Heart left ventricle (tissue), 13 donors: ENCODE data around the gene HOXD12.

Source experiments
- CTCF ChIP-seq, 12 donors: fragments of 200-600 bp; sonication (generic) in 4 of 12; IDR thresholded peaks; one replicate each; pipeline versions ENCODE4 v1.5.0 to v1.8.0; 2018 to 2022; ENCODE audit warnings: antibody characterized with exemption in 12 of 12, mild to moderate bottlenecking in 5 of 12
- POLR2A ChIP-seq, 2 donors: fragments of 450-650 bp; IDR thresholded peaks; one replicate each; pipeline ENCODE4 v1.6.1; 2017; ENCODE audit warnings: antibody characterized with exemption in 2 of 2, mild to moderate bottlenecking in 2 of 2, moderate library complexity in 2 of 2
- donor health status: ischemic (EF 13 %, LVEDD 7.1; RV severe dilation, severe dysfunction).
- donor health status: DM: no; HTN: yes; CAD: no.
- donor health status: DM: no; HTN: no; CAD: no.
- donor health status: ischemic (EF 25% LVEDD 6.9; RV normal size, moderate dysfunction).
- donor health status: ischemic (EF 25% LVEDD 5.7; RV mildly dilated, moderate dysfunction).
- donor health status: ischemic (EF 35%, LVEDD 5.7; RV mildly dilated, moderate dysfunction).
- donor health status: nonischemic (EF 11% LVEDD 7.7; RV severe dilation, severe dysfunction).
- donor health status: DM: yes; HTN: yes; CAD: no.
- donor health status: PGD.
- donor health status: ischemic (EF 29% LVEDD 5.4; RV normal size, mild dysfunction).
- donor health status: nonischemic (EF 23%, LVEDD 6.1; RV moderate dilation, normal function).

- no peak for TF ChIP-seq CTCF (IDR thresholded peaks at IDR 0.05)
- no peak for TF ChIP-seq POLR2A (IDR thresholded peaks at IDR 0.05)
These were observed 5.6 kb downstream of the HOXD12 start for GRCh38 chr2:176105078-176105729.
